ENCODE measurements around the gene FAM3C.

DNA sequence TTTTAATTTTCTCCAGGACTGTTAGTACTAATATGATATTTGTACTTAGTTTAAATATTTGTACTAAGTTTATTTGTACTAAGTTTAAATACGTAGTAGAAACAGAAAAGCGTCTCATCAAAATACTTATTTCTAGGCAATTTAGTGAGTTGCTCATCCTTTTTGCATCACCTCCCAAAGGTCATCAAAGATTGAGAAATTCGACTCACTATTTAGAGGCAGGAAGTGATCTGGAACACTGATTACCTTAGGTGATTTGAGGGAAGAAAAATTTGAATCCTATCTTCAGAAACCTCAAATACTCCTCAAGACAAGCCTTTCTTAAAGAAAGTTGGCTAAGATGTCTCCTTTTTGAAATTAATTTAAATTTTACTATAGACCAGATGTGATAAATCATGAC lies 52.8 kb downstream of the FAM3C start:
- TF ChIP-seq, protein P1, sequence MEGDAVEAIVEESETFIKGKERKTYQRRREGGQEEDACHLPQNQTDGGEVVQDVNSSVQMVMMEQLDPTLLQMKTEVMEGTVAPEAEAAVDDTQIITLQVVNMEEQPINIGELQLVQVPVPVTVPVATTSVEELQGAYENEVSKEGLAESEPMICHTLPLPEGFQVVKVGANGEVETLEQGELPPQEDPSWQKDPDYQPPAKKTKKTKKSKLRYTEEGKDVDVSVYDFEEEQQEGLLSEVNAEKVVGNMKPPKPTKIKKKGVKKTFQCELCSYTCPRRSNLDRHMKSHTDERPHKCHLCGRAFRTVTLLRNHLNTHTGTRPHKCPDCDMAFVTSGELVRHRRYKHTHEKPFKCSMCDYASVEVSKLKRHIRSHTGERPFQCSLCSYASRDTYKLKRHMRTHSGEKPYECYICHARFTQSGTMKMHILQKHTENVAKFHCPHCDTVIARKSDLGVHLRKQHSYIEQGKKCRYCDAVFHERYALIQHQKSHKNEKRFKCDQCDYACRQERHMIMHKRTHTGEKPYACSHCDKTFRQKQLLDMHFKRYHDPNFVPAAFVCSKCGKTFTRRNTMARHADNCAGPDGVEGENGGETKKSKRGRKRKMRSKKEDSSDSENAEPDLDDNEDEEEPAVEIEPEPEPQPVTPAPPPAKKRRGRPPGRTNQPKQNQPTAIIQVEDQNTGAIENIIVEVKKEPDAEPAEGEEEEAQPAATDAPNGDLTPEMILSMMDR (IDR thresholded peaks at IDR 0.05): no peak
- TF ChIP-seq POLR2A (IDR thresholded peaks at IDR 0.05): no peak

All from heart left ventricle (tissue), 13 donors.